ENCODE measurements around the gene SHMT2.

SHMT2 gene

GRCh38 chr12:57201219-57201618 is 28.3 kb upstream of the SHMT2 start:
- TF ChIP-seq, protein P1, sequence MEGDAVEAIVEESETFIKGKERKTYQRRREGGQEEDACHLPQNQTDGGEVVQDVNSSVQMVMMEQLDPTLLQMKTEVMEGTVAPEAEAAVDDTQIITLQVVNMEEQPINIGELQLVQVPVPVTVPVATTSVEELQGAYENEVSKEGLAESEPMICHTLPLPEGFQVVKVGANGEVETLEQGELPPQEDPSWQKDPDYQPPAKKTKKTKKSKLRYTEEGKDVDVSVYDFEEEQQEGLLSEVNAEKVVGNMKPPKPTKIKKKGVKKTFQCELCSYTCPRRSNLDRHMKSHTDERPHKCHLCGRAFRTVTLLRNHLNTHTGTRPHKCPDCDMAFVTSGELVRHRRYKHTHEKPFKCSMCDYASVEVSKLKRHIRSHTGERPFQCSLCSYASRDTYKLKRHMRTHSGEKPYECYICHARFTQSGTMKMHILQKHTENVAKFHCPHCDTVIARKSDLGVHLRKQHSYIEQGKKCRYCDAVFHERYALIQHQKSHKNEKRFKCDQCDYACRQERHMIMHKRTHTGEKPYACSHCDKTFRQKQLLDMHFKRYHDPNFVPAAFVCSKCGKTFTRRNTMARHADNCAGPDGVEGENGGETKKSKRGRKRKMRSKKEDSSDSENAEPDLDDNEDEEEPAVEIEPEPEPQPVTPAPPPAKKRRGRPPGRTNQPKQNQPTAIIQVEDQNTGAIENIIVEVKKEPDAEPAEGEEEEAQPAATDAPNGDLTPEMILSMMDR (IDR thresholded peaks at IDR 0.05; ENCODE audit: extremely low read depth, insufficient read depth, missing control alignments) = no peak
- in situ Hi-C loops (cut with MboI; ENCODE audit: low pct_unique_long_range_greater_than_20kb, low sequenced_read_pairs, unreplicated experiment) = no loop called here
- no peak for DNase-seq (ENCODE audit: low spot score)

DNA sequence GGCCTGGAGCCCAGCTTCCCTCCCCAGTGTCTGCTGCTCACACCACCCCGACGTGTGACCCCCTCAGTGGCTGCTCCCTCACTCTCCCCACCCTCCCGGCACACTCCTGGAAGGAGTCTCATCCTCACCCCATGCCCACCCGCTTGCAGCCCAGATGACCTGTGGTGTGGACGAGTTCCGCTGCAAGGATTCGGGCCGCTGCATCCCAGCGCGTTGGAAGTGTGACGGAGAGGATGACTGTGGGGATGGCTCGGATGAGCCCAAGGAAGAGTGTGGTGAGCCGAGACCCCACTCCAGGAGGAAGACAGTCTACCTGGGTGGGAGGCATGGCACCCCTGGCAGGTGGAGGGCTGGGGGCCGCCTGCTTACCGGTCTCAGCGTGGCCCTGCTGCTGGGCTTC is 27.9 kb upstream of the SHMT2 start:
- in situ Hi-C loops (cut with MboI; ENCODE audit: low pct_unique_long_range_greater_than_20kb, low sequenced_read_pairs, unreplicated experiment) = no loop called here
- DNase-seq (ENCODE audit: low spot score) = no peak
- TF ChIP-seq, protein P1 (IDR thresholded peaks at IDR 0.05; ENCODE audit: extremely low read depth, insufficient read depth, missing control alignments) = no peak

- no peak for DNase-seq (ENCODE audit: low spot score)
- TF ChIP-seq, protein P1 (IDR thresholded peaks at IDR 0.05; ENCODE audit: extremely low read depth, insufficient read depth, missing control alignments) = no peak
- in situ Hi-C loops (cut with MboI; ENCODE audit: low pct_unique_long_range_greater_than_20kb, low sequenced_read_pairs, unreplicated experiment) = no loop called here
Measured at GRCh38 chr12:57202321-57202720, 27.2 kb upstream of the SHMT2 start.

- no peak for DNase-seq (ENCODE audit: low spot score)
- in situ Hi-C loops (cut with MboI; ENCODE audit: low pct_unique_long_range_greater_than_20kb, low sequenced_read_pairs, unreplicated experiment) = no loop called here
- TF ChIP-seq, protein P1 (IDR thresholded peaks at IDR 0.05; ENCODE audit: extremely low read depth, insufficient read depth, missing control alignments) = no peak
Measured at GRCh38 chr12:57203201-57203600, 26.3 kb upstream of the SHMT2 start.

GRCh38 chr12:57203791-57204190 is 25.7 kb upstream of the SHMT2 start:
- TF ChIP-seq, protein P1 (IDR thresholded peaks at IDR 0.05; ENCODE audit: extremely low read depth, insufficient read depth, missing control alignments) = no peak
- in situ Hi-C loops (cut with MboI; ENCODE audit: low pct_unique_long_range_greater_than_20kb, low sequenced_read_pairs, unreplicated experiment) = no loop called here
- no peak for DNase-seq (ENCODE audit: low spot score)

- TF ChIP-seq, protein P1 (IDR thresholded peaks at IDR 0.05; ENCODE audit: extremely low read depth, insufficient read depth, missing control alignments) = no peak
- in situ Hi-C loops (cut with MboI; ENCODE audit: low pct_unique_long_range_greater_than_20kb, low sequenced_read_pairs, unreplicated experiment) = no loop called here
- DNase-seq (ENCODE audit: low spot score) = no peak
Measured at GRCh38 chr12:57204454-57204853, 25.1 kb upstream of the SHMT2 start.

DNA sequence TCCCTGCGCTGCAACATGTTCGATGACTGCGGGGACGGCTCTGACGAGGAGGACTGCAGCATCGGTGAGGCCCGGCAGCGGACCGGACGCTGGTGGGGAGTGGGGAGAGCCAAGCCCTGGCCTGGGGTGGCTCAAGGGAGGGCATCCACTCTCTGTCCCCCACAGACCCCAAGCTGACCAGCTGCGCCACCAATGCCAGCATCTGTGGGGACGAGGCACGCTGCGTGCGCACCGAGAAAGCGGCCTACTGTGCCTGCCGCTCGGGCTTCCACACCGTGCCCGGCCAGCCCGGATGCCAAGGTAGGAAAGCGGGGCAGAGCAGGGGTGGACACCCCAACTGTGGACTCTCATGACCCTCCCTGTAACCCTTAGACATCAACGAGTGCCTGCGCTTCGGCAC is 24.3 kb upstream of the SHMT2 start:
- in situ Hi-C loops (cut with MboI; ENCODE audit: low pct_unique_long_range_greater_than_20kb, low sequenced_read_pairs, unreplicated experiment) = no loop called here
- DNase-seq (ENCODE audit: low spot score) = no peak
- TF ChIP-seq, protein P1 (IDR thresholded peaks at IDR 0.05; ENCODE audit: extremely low read depth, insufficient read depth, missing control alignments) = no peak
